Putamen (tissue), 1 donor: Measurements from ENCODE around the gene UQCRC1.

ENCODE experiments used
- DNase-seq: peaks from one replicate; pipeline ENCODE4 v3.0.0-alpha.2; 2016; ENCODE audit warnings: low spot score

UQCRC1 gene

GRCh38 chr3:48598323-48599076 is 10.9 kb downstream of the UQCRC1 start:
- DNase-seq = no peak

DNA sequence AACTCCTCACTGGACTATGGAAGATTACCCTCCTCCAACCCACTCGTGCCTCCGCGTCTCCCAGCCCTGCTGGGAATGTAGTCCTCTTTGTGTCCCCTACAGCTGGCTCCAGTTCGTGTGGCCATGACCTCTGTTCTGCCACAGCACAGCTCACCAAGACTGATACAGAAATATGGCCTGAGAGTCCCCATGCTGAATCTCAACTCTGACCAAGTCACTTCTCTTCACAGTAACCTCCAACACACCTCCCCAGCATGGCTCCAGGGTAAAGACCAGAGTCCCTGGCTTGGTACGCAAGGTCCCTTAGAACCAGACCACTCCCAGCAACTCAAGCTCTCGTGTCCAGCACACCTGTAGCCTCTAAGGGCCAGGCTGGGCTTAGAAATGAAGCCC is 12.0 kb downstream of the UQCRC1 start:
- DNase-seq = no peak

DNA sequence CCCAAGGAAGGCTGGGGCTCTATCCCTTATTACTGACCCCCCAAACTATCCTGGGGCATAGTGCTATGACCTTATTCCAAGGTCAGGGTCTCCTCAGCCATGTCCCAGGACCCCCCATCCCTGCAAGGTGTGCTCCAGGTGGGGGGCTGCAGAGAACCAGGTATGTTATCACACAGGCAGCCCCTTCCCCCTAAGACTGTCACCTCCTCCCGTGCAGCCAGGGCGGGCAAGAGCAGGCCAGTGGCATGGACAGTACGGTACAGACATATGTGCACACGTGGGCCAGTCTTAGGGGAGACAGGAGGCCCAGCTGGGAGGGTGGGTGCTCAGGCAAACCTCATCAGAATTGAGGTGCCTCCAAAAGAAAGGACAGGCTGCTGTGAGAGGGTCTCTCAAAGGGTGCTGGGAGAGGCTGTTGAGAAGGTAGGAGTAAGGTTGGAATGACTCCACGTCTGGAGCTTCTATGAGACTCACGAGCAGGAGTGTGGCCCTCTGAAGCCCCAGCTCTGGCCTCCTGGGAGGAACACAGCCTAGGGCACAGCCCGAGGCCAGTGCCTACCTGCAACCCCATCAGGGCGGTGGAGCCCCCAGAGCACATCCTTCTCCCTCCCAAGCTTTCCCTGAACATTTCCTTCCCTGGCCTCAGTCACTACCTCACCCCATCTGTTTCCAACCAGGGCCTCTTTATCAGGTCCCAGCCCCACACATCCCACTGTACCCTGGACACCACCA is 12.6 kb downstream of the UQCRC1 start:
- no peak for DNase-seq

DNA sequence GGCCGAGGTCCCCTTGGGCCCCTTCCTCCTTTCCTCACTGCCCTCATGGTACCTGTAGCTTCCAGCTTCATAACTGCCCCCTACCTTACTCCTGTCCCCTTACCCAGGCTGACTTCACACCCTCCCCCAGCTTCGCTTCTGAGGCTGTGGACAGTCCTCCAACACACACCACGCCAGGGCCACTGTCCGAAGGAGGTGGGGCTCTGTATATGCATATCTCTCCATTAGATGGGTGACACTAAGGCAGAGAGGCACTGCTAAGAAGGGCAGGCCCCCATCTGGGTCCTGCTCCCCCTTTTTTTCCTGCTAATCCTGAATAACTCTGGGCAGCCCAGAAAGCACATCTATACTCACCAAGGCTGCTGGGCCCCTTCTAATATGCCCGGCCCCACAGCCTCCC is 13.3 kb downstream of the UQCRC1 start:
- no peak for DNase-seq

GRCh38 chr3:48595526-48596121 is 13.8 kb downstream of the UQCRC1 start:
- no peak for DNase-seq

DNA sequence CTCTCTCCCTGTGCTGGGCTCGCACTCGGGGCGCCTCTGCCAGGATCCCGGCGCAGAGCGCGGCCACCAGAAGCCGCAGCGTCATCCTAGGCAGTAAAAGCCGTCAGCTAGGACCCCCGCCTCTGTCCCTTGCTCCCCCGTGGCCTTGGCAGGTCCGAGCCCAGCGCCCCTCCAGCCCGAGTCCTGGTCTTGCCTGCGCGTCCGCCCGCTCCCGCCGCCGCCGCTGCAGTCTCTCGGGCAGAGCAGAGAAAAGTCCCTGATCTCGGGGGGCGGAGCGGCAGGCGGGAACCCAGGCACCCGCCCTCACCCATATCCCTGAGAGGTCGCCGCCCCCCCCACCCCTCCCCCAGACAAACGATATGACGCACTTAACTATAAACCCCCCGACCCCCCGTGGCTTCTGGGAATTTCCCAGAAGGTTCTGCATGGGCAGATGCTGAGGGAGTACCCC is 14.3 kb downstream of the UQCRC1 start, which contains the start of gene COL7A1:
Gene COL7A1 (minus strand): TSS at position 255 of the 451 bp plus-strand sequence. CDS start 170 bp downstream, at position 85.
- no peak for DNase-seq

- no peak for DNase-seq
Measured at GRCh38 chr3:48594417-48595049, 14.9 kb downstream of the UQCRC1 start.

DNA sequence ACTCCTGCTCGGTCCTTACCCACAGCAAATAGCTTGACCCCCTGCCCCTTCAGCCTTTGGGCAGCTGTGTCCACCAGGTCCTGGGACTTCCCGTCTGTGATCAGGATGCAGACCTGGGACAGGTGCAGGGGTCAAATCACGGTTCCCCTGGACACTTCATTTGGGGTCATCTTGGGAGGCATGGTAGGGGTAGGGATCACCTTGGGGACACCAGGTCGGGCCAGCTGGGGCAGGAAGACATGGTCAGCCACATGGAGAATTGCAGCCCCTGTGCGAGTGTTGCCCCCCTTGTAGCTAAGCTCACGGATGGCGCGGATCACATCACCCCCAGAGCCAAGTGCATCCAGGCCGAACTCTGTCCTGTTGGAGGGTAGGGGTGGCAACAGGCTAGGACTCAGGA is 16.1 kb downstream of the UQCRC1 start:
- DNase-seq = no peak

GRCh38 chr3:48592519-48593087 is 16.8 kb downstream of the UQCRC1 start:
- no peak for DNase-seq

- DNase-seq = no peak
Measured at GRCh38 chr3:48591886-48592518, 17.4 kb downstream of the UQCRC1 start.

GRCh38 chr3:48591436-48591835 is 18.0 kb downstream of the UQCRC1 start:
- no peak for DNase-seq

DNA sequence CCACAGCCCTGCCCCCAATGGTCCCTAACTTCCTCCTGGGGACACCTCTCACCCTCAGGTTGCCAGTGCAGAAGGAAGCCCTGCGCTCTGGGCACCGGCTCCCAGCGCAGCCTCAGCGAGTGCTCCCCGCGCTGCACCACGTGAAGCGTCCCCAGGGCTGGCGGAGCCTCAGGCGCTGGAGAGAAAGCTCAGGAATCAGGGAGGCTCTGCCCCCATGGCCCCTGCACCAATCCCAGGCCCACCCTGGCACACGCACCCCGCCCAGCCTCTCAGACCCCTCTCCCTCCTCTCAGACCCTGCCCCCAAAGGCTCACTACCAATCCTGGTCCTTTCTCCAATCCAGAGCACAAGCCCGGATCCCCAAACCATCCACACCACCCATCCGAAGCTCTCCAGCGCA is 21.2 kb downstream of the UQCRC1 start:
- no peak for DNase-seq

GRCh38 chr3:48587686-48588085 is 21.8 kb downstream of the UQCRC1 start:
- DNase-seq = no peak

GRCh38 chr3:48585411-48585810 is 24.0 kb downstream of the UQCRC1 start:
- no peak for DNase-seq

- no peak for DNase-seq
Measured at GRCh38 chr3:48584836-48585235, 24.6 kb downstream of the UQCRC1 start.

GRCh38 chr3:48581621-48582481 is 27.6 kb downstream of the UQCRC1 start:
- no peak for DNase-seq

- DNase-seq = no peak
Measured at GRCh38 chr3:48576647-48577046, 32.8 kb downstream of the UQCRC1 start.

DNA sequence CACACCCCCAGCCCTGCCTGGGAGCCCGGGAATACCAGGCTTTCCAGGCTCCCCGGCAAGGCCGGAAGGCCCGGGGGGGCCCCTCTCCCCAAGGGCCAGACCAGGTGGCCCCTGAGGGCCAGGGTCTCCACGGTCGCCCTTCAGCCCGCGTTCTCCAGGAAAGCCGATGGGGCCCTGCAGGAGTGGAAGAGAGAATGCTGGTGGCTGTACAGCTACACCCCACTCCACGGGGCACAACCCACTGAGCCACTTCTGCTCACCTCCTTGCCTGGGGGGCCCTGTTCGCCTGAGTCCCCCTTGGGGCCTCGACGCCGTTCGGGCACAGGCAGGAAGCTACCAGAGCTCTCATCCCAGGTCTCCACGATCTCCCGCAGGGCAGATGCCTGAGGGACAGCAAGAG is 34.1 kb downstream of the UQCRC1 start:
- DNase-seq = no peak

DNA sequence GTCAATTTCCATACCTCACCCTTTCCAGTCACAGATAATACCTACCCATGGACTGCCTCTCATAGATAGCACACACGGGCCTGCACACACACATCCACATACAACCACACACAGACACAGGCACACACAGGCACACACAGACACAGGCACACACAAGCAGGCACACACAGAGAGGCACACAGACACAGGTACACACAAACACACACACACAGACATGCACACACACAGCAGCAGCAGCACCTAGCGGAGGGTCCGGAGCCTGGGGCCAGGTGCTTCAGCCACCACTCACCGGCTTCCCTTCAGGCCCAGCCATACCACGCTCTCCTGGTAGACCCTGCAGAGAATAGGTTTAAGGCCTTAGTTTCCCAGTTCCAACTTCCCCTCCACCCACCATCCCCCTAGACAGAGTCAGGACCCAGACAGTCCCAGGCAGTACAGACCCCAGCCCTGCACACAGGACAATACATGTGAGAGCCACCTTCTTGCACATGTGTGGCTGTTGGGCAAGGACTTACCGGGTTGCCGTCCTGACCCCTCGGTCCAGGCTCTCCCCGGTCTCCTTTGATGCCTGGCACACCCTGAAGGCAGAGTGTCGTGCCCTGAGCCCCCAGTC is 35.4 kb downstream of the UQCRC1 start:
- no peak for DNase-seq

- DNase-seq = no peak
Measured at GRCh38 chr3:48572517-48572916, 36.9 kb downstream of the UQCRC1 start.
